ENCODE data around the gene NDUFAF8.

The NDUFAF8 gene

DNA sequence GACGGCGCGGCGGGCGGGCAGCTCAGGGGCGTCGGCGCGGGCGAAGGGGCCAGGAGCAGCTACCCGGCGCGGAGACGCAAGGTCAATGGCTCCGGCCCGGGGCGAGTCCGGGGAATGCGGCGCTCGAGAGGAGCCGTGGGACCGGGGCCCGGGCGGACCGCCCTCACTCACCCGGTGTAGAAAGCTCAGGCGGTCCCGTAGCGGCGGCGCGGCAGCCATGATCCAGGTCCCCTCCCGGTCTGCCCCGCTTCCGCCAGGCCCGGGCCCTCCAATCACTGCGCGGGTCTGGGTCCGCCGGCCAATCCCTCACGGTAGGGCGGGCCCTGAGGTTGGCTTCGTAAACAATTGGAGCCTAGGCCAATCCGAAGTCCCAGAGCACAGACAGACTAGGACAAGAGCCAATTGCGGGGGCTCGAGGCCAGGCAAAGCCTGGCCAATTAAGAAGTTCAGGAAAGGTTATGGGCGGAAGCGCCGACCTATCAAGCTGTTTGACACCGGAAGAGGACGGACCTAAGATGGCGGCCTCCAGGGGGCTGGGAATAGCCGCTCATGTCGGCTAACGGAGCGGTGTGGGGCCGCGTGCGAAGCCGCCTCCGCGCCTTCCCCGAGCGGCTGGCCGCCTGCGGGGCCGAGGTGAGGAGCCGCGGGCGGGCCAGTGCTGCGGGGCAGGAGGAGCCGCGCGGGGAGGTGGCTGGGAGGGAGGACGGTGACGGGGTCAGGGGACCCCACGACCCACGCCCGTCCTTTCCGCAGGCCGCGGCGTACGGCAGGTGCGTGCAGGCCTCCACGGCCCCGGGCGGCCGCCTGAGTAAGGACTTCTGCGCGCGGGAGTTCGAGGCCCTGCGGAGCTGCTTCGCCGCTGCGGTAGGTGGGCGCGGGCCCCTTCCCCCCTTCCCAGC lies at the start of gene NDUFAF8, which contains the start of gene TEPSIN:
TSS of gene NDUFAF8 (plus strand) at position 504 of the 899 bp plus-strand sequence. CDS start at position 550, 46 bp downstream.
TSS of gene TEPSIN (minus strand) at position 241 of the 899 bp plus-strand sequence. CDS start at position 219, 22 bp downstream.
- DNase-seq (ENCODE audit: low spot score) = peak; percentile 99

DNA sequence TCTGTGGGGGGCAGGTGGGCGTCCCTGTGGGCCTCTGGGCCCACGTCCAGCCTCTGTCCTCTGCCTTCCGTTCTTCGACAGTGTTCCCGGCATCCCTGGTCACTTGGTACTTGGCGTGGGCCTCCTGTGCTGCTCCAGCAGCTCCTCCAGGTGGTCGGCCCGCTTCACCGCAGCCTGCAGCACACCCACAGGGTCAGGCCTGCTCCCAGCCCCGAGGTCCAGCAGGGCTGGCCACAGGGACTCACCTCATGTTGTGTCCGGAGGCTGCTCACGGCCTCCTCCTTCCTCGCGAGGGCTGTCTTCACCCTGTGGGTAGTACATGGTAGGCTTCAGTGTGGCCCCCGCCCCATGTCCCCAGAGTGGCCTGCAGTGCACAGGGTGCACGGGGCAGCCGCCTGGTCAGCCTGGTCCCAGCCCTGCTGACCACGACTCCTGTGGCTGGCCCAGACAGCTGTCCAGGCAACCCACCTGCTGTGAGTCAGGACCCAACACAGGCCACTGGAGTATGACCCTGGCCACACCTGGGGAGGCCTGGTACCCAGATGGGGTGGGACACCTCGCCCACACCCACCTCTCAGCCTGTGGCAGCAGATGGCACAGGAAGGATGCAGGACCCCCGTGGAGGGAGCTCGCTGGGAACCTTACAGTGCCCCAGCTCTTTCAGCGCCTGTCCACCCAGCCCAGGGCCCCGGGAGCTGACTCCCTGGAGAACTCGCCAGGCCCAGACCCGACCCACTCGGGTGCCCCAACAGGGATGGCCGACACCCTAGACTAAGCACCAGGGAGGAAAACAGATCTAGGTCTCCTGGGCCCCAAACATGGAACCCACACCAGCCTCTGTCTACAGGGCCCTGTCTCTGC lies 49.2 kb upstream of the NDUFAF8 start:
- DNase-seq (ENCODE audit: low spot score) = no peak

DNA sequence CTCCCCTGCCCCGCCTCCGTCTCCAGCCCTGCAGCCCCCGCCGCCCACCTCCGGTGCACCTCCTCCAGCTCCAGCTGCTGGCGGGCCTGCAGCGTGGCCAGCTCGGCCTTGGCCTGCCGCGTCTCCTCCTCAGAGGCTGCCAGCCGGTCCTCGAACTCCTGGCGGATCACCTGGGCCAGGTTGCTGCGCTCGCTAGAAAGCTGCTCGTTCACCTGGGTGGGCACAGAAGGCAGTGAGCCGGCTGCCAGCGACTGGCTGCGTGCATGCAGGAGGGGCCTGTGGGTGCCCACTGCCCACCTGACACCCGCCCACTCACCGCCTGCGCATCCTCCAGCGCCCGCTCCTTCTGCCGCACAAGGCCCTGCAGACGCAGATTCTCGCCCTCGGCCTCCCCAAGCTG lies 48.5 kb upstream of the NDUFAF8 start:
- DNase-seq (ENCODE audit: low spot score) = no peak

DNA sequence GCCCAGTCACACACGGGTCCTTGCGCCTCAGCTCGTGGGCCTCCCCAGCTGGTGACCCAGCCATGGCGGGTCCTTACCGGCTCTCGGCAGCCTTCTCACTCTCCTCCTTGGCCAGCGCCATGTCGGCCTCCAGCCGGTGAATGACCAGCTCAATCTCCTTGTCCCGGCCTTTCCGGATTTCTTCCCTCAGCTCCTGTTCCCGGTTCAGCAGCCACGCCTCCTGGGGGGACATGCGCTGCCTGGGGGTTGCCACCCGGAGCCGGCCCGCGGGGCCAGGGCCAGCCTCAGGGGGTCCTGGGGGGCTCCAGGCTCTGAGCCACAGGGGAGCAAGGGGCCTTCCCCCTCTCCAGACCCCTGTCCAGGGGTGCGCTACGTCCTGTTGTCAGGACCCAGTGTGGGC lies 48.0 kb upstream of the NDUFAF8 start:
- DNase-seq (ENCODE audit: low spot score) = no peak

- DNase-seq (ENCODE audit: low spot score) = no peak
Measured at GRCh38 chr17:81191646-81192045, 47.5 kb upstream of the NDUFAF8 start.

- DNase-seq (ENCODE audit: low spot score) = no peak
Measured at GRCh38 chr17:81192386-81193050, 46.6 kb upstream of the NDUFAF8 start.

DNA sequence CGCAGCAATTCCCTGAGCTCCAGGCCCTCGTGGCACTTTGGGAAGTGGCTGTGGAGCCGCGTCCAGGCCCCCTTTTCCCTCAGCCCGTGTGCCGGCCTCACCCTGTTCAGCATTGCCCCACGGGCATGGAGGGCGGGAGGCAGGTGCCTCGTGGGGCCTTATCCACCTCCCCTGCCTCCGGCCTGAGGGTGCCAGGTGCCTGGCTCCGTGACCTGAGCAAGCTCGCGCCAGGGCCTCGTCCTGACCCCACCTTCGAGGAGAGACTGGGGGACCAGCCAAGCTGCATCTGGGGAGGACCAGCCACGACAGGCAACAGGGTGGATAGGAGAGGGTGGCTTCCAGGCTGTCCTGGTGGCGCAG lies 46.1 kb upstream of the NDUFAF8 start:
- no peak for DNase-seq (ENCODE audit: low spot score)

- DNase-seq (ENCODE audit: low spot score) = no peak
Measured at GRCh38 chr17:81193470-81194224, 45.5 kb upstream of the NDUFAF8 start.

GRCh38 chr17:81194225-81194760 lies 44.8 kb upstream of the NDUFAF8 start:
- DNase-seq (ENCODE audit: low spot score) = no peak

DNA sequence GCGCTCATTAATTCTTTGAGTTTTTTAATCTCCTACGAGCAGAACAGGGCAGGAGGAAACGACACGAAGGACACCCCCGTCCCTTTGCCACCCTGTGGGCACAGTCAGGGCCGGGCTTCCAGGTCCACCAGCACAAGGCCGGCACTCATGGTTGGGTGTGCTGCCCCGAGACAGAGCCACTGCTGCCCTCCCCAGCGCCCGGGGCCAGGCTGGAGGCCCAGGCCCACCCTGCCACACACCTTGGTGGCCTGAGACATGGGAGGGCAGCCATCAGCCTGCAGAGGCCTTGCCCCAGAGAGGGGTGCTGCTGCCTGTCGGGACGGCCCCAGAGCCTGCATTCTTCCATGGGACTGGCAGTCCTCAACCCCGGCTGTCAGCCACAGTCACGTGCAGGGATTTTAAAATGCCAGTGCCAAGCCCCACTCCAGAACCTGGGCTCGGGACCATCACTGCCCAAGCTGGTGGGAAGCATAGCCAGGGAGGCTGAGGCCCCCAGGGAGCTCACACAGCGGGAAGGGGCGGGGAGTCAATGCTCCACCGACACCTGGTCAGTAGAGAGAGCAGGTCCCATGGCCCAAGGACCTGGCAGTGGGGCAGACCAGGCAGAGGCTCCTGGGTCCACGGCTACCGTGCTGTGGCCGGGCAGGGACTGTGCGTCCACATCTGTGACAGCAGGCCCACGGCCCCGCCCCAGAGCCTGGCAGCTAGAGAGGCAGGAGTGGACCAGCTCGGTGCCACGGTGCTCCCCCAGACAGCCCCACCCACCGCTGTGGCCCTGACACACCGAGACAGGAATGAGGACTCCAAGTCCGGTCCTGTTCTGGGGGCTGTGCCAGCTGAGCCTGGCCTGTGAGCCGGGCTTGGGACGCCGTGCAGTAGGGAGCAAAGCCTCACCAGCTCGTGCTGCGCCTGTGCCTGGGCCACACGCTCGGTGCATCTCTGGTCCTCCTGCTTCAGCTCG lies 43.9 kb upstream of the NDUFAF8 start:
- no peak for DNase-seq (ENCODE audit: low spot score)

DNA sequence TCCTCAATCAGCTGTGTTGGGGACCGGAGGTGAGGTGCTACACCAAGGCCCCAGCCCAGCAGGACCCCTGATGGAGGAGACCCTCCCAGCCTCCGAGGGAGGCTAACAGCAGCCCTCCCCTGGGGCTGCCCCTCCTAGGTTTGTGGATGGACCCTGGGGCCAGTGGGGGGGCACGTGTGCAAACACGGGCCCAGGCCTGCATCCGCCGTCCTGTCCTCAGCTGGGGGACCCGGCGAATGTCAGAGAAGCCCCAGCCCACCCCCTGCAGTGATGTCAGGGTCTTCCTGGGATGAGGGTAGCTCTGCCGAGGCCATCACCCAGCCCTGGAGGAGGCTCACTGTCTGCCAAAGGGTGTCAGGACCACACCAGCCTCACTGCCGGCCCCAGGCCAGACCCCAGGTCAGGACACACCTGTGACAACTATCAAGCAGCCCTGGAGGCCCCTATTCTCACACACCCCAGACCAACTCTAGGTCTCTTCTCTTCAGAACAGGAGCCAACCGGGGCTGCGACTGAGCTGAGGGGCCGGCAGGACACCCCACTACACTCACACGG lies 43.1 kb upstream of the NDUFAF8 start:
- DNase-seq (ENCODE audit: low spot score) = no peak

- DNase-seq (ENCODE audit: low spot score) = no peak
Measured at GRCh38 chr17:81196505-81197408, 42.4 kb upstream of the NDUFAF8 start.

DNA sequence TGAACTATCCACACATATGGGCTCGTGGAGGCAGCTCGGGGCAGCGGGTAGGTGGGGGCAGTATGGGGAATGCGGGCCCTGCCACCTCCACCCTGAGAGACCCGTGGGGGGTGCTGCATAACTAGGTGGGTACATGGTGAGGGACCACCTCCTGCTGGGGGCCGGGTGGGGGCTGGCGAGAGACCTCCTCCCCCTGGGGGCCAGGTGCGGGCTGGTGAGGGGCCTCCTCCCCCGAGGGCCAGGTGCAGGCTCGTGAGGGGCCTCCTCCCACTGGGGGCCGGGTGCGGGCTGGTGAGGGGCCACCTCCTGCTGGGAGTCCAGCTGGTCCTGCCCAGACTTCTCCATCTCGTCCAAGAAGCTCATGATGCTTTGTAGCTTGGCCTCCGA lies 41.7 kb upstream of the NDUFAF8 start:
- DNase-seq (ENCODE audit: low spot score) = no peak

GRCh38 chr17:81197831-81198490 lies 41.2 kb upstream of the NDUFAF8 start:
- DNase-seq (ENCODE audit: low spot score) = no peak

DNA sequence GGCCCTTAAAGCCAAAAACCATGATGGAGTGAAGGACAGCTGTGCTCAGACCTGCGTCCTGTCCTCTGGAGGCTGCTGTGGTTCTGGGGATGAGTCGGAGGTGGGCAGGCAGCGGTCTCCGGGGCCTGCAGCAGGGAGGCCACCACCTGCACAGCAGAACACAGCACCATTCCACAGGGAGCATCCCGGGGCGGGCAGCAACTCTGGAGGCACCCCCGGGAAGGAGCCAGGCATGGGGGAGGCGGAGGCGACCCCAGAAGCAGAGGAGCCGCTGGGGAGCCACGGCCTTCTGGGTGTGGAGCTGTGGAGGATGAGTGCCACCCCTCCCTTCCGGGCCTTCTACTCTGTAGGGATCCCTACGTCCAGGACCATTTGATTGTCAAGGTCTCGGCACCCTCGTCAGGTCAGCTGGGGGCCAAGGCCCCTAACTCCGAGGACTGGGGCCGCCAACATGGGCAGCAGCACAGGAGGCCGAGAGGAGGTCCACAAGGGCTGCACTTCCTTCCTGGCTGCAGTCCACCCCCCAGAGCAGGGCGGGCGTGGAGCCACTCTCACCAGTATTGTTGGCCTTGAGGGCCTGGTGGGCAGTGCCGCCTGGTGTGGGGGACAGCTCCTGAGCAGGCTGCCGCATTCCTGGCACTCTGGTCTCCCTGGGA lies 40.2 kb upstream of the NDUFAF8 start:
- DNase-seq (ENCODE audit: low spot score) = no peak

DNA sequence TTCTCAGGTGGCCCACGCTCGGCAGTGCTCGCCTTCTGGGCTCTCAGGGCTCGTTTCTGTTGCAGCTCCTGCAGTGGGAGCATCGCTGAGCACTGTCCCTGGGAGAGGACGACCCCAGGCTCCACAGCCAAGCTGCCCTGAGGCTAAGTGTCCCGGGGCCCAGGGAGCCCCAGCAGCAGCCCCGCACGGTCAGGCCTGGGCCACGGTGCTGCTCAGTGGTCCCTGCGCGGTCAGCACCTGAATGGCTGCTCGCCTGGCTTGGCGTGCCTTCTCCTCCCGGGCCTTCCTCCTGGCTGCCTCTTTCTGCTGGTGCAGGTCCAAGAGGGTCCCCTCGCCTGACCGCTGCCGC lies 39.7 kb upstream of the NDUFAF8 start:
- no peak for DNase-seq (ENCODE audit: low spot score)

GRCh38 chr17:81200201-81200600 lies 38.9 kb upstream of the NDUFAF8 start:
- no peak for DNase-seq (ENCODE audit: low spot score)
